ENCODE measurements around the gene PHRF1. TPM values are rescaled to one million over a fixed set of nuclear protein-coding genes. Genes with fewer than 3 reads are reported as not detected.

The PHRF1 gene
- total RNA-seq, 1 donor = 29.4 TPM

DNA sequence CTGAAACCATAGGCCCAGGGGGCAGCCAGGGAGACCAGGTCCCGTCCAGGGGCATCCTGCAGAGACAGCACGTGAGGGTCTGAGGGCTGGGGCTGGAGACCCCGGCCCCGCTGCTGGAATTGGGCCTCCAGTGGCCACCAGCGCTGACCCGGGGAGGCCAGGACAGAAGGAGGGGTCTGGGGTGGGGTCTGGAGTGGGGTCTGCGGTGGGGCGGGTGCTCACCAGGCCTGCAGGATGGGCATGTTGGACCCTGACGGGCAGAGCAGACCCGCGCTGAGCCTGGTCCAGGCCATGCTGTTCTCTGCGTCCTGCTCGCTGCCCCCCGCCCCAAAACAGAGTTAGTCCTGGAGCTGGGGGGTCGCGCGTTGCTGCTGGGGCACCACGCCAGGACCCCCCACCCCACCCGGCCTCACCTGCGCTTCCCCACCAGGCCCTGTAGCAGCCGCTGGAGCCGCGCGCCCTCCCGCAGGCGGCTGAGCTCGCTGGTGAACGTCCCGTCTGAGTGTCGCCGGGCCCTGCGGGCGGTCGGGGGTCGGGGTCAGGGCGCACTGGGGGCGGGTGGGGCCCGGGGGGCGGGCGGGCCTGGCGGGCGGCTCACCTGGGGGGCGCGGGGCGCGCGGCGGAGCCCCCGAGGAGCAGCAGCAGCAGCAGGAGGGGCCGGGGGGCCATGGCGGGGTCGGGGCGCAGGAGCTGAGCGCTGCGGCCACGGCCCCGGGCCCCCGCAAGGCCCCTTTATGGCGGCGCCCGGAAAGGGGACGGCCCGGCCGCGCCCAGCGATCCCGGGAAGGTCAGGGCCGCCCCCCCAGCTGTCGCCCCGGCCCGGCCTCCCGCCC lies 50.4 kb downstream of the PHRF1 start, which contains the start of gene SCT:
SCT (minus strand) TSS at position 707 of the 833 bp plus-strand sequence; CDS start at position 669, 38 bp downstream.
- no peak for TF ChIP-seq CTCF (IDR thresholded peaks at IDR 0.05; ENCODE audit: insufficient read depth, low read depth, low read length)
- DNase-seq (ENCODE audit: low read depth) = no peak
- no peak within 1 kb of the TSS for H3K4me3 ChIP-seq (ENCODE audit: low read depth, low read length)

DNA sequence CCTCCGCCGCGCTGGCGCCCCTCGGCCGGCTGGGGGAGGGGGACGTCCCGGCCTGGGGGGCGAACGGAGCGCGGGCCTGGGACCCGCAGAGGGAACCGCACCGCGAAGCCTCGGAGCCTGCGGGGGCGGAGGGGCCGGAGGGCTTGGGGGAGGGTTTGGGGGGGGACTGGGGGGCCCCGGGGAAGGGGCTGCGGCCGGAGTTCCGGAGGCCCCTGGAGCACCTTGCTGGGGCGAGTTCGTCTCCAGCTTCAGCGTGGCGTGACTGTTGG lies 51.0 kb downstream of the PHRF1 start:
- H3K4me3 ChIP-seq (ENCODE audit: low read depth, low read length) = no peak overlapping the region
- DNase-seq (ENCODE audit: low read depth) = no peak
- TF ChIP-seq CTCF (IDR thresholded peaks at IDR 0.05; ENCODE audit: insufficient read depth, low read depth, low read length) = no peak

DNA sequence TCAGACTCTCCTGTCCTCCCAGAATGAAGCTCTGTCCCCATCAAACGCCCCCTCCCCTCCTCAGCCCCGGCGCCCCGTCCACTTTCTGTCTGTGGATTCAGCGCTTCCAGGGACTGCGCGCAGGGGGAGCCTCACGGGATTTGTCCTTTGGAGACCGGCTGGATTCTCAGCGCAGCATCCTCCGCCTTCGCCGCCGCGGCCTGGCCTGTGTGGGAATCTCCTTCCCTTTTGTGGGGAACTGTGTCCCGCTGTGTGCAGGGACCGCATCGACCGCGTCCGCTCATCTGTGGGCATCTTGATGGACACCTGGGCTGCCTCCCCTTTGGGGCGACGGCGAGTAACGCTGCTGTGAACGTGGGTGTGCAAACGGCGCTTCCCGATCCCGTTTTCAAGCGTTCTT lies 51.8 kb downstream of the PHRF1 start:
- no peak for DNase-seq (ENCODE audit: low read depth)
- TF ChIP-seq CTCF (IDR thresholded peaks at IDR 0.05; ENCODE audit: insufficient read depth, low read depth, low read length) = no peak
- H3K4me3 ChIP-seq (ENCODE audit: low read depth, low read length) = no peak overlapping the region

GRCh38 chr11:629237-629583 lies 52.9 kb downstream of the PHRF1 start:
- DNase-seq (ENCODE audit: low read depth) = no peak
- TF ChIP-seq CTCF (IDR thresholded peaks at IDR 0.05; ENCODE audit: insufficient read depth, low read depth, low read length) = no peak
- H3K4me3 ChIP-seq (ENCODE audit: low read depth, low read length) = no peak overlapping the region

- no peak for DNase-seq (ENCODE audit: low read depth)
- no peak for TF ChIP-seq CTCF (IDR thresholded peaks at IDR 0.05; ENCODE audit: insufficient read depth, low read depth, low read length)
- H3K4me3 ChIP-seq (ENCODE audit: low read depth, low read length) = no peak overlapping the region
Observed at GRCh38 chr11:630871-631270, 54.6 kb downstream of the PHRF1 start.

DNA sequence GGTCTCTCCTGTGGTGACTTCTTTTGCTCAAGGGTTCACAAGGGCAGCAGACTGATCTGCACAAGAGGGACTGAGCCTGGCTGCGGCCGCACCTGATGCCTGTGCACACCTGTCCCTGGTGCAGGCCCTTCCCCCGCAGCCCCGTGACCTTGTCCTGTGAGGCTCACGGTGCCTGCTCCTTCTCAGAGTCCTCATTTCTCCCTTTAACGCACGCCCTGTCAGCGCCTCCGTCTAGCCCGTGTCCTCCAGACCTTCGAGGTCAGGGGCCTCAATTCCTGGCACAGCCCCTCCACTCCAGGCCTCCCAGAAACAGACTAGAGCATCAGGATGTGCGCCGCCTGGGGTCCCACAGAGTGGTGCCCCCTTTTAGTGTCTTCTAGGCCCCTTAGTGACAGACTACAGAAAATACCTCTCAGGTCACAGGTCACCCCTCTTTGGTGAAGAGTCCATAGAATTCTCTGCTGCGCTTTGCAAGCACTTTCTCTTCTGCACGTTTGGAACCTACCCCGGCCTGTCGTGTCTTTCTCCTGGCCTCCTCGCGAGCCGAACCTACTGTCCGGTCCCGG lies 59.8 kb downstream of the PHRF1 start:
- no peak for TF ChIP-seq CTCF (IDR thresholded peaks at IDR 0.05; ENCODE audit: insufficient read depth, low read depth, low read length)
- DNase-seq (ENCODE audit: low read depth) = no peak
- H3K4me3 ChIP-seq (ENCODE audit: low read depth, low read length) = no peak overlapping the region

Data from fibroblast of villous mesenchyme (primary cell).